ENCODE data around the gene EXOSC5.
A peak's percentile ranks its signal among the peaks of the same experiment; 100 is the strongest.
"Not testable (repeated sequence)": the region's sequence is repeated elsewhere in the genome, so short reads cannot be mapped to it uniquely, and the experiment has no call there.

The EXOSC5 gene

DNA sequence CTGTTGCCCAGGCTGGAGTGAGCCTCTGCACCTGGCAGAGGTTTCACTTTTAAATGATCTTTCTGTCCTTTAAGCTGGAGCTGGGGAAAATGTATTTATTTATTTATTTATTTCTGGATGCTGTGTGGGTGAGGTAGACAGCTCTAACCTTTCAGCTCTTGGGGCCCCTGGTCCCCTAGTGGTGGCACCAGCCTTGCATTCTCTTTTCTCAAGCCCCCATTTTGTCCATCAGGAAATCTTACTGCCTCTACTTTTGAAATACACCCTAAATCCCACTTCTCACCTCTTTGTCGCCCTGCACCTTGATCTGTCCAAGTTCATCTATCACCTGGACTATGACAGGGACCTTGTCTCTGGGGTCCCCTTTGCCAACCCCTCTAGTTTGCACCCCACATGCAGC is 31.1 kb downstream of the EXOSC5 start:
- peak; percentile 50 for DNase-seq (ENCODE audit: low read depth)

DNA sequence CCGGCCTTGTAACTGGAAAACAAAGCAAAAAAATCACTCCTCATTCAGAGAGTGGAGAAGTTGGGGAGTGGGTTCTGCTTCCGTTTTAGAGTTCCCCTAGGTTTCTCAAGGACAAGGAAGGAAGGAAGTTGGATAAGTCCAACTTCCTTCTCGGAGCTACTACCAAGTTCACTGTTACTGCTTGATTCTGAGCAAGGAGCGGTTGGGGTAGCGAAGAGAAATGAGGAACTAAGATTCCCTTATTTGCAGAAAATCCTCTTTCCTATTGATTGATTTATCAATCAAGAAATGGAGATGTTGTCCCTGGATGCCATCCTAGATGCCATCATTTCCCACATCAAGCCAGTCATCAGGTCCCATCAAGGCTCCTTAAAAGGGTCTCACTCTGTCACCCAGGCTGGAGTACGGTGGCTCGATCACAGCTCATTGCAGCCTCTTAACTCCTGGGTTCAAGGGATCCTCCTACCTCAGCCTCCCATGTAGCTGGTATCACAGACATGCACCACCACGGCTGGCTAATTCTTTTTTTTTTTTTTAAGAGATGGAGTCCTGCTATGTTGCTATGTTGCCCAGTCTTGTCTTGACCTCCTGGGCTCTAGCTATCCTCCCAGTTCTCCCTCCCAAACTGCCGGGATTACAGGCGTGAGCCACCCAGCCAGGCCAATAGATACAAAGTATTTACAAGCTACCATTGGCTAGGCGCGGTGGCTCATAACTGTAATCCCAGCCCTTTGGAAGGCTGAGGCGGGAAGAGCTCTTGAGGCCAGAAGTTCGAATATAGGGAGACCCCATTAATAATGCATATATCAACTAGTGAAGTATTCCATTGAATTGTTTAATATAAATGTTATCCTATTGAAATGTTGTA is 32.4 kb downstream of the EXOSC5 start:
- DNase-seq (ENCODE audit: low read depth): peak; percentile 30

DNA sequence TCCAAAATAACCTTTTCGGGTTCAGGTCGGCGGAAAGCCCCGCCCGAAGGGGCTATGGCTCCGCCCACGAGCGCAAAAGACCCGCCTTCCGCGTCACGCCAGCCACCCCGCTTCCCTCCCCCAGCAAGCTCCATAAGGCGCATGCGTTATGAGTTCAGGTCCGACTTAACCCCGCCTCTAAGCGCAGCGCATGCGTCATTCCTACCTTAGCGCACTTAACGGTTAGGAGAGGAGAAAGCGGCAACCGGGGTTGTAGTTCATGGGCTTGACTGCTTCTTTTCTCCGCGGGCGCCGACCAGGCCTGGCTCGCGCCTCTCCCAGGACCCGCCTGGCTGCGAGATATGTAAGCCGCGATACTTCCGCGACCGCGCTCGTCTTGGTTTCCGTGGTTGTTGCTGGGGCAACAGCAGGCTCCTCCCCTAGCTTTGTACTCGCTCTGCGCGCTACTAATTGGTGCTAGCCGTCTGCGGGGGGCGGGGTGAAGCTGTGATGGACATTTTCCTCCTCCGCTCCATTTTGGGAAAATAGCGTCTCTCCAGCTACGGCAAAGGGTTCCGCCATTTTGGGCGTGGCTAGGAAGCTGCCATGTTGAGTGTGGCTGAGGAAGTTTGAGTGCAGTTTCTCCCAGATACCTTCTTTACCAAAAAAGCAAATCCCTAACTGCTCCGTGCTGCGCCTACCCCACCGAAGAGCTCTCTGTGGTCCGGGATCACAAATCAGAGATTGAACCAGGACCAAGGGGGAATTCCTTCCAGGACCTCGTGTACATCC is 33.2 kb downstream of the EXOSC5 start, which contains the start of gene B9D2:
Gene B9D2, minus strand, starts transcription at position 397 of the 771 bp plus-strand sequence. CDS start 630 bp downstream, outside the sequence.
- peak; percentile 98 for DNase-seq (ENCODE audit: low read depth)

DNA sequence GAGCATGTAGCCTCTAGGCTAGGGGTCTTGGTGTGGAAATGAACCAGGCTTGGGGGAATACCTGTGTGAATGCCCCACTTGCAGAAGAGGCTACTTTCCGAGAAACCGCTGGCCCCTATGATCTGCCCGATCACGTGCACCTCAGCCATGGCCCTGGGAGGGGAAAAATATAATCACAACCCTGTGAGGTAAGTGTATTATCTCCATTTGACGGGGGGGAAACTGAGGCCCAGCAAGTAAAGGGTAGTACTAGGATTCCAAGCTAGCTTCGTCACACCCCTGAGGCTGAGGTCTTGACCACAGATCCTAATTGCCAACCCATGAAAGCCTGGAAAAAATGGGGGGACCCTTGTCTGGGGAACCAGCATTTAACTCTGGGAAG is 33.8 kb downstream of the EXOSC5 start:
- DNase-seq (ENCODE audit: low read depth): no peak

DNA sequence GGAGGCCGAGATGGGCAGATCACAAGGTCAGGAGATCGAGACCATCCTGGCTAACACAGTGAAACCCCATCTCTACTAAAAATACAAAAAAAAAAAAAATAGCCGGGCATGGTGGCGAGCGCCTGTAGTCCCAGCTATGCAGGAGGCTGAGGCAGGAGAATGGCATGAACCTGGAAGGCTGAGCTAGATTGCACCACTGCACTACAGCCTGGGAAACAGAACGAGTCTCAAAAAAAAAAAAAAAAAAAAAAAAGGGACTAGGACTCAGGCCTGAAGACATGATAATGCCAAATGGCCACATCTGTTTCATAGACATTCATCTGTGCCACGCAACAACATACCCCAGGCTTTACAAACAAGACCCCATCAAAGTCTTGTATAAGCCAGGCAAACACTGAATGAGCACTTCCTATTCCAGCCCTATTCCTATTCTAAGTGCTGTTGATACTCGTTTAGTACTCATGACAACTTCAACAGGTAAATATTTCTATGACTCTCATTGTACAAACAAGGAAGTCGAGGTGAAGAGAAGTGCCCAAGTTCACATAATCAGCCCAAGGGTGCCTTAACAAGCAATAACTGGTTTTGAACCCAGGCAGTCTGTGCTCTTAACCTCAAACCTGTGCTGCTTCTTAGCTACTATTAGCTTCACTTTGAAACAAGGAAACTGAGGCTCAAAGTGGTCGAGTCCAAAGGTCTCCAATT is 34.9 kb downstream of the EXOSC5 start:
- no peak for DNase-seq (ENCODE audit: low read depth)

DNA sequence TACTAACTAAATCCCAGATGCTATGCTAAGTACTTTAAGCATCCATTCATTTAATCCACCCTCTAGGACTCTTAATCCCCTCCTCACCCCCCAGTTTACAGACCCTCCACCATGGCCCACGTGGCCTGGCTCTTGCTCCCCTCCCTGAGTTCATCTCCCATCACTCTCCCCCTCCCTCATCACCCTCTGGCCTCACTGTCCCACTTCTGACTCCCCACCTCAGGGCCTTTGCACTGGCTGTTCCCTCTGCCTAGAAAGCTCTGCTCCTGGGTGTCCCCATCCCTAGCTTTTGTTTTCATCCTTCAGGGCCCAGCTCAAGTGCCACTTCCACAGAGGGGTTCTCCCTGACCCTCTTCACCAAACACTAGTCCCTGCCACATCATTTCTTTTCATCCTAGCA is 37.4 kb downstream of the EXOSC5 start:
- DNase-seq (ENCODE audit: low read depth): no peak

DNA sequence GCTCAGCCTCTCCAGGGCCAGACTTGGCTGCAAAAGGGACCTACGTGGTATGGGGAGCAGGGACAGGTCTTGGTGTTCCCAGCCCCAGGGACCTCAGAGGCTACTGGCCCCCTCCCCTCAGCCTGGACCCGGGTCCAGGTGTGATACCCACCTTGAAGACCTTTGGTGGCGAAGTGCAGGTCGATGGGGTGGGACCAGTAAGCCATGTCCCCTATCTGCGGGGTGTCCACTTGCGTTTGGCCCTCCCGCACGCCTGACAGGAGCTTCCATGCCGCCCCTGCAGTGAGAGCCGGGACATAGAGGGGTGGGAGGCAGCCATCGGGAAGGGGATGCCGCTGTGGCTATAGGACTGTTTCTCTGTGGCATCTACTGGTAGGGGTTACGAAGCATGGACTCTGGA is 39.4 kb downstream of the EXOSC5 start:
- no peak for DNase-seq (ENCODE audit: low read depth)

DNA sequence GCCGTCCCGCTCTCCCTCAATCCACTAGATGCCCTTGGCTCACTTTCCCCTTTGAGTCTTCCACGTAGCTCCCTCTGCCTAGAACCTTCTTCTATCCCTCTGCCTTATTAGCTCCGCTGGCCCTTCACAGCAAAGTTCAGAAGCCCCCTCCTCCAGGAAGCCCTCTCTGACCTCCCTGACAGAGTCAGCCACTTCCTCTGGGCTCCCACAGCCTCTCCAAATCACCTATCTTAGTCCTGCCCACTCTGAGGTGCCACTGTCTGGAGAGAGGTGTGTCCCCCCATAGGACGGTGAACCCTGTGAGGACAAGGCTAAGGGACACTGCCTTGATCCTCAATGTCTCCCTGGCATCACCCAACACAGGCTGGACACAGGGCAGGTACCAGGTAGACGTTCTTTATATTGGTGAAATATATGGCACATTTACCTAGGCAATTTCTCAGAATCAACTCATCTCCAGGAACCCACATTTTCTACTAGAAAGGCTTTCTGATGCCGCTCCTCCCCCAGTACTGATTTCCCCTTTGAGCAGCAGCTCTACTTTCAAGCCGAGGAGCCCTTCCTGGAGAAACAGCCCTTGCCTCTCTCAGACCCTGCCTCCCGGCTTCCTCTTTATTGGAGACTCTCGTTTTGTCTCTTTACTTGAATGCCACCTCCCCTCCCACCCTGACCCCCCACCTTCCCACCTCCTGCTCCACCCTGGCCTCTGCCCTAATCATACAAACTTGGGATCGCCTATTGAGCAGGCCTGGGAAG is 40.0 kb downstream of the EXOSC5 start:
- DNase-seq (ENCODE audit: low read depth): no peak

DNA sequence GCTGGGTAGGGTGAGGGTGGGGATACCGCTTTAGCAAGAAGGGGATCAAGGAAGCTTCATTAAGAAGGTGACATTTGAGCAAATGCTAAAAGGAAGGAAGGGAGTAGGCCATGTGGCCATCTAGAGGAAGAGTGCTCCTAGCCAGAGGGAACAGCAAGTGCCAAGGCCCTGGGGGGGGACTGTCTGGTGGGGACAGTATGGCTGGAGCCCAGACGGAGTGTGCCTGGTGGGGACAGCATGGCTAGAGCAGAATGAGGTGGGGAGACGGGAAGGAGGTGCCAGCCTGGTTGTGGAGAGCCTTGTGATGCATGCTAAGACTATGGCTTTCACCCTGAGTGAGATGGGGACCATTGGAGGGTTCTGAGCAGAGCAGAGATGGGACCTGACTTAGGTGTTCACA is 41.4 kb downstream of the EXOSC5 start:
- DNase-seq (ENCODE audit: low read depth): no peak

DNA sequence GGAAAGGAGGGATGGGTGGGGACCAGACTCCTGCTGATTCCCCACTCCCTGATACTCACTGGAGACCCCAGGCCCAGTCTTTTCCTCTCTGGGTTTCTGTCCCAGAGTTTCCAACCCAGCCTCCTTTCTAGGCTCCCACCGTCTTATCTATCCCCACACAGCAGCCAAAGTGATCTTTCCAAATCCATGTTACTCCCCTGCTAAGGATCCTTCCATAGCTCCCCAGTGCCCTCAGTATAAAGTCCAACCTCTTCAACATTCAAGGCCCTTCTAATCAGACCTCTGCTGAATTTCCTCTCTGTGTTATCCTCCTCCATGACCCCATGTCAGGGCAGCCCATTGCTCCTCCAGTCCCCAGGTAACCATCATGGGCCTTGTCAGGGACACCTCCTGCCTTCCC is 42.1 kb downstream of the EXOSC5 start:
- no peak for DNase-seq (ENCODE audit: low read depth)

DNA sequence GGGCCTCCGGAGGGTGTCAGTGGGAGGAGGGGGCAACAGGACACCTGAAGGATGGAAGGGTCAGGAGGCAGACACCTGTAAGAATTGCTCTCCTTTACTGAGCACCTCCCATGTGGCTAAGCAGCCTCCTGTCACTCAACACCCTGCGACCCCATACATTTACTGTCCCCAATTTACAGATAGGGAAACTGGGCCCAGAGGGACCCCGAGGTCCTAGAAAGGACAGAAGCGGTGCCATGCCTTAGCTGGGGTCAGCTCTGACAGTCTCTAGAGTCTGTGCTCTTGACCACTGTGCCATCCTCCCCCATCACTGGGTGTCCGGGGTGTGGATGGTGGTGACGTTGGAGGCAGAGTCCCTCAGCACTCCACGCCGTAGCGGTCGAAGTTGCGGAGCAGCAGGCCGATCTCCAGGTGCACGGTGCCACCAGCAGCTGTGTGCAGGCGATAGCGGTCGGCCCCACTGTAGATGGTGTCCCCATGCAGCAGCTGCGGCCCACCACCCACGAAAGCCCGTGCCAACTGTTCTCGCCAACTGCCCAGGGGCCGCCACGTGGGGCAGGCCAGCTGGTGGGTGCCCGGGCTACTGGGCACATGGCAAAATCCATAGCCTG is 42.7 kb downstream of the EXOSC5 start:
- DNase-seq (ENCODE audit: low read depth): no peak

DNA sequence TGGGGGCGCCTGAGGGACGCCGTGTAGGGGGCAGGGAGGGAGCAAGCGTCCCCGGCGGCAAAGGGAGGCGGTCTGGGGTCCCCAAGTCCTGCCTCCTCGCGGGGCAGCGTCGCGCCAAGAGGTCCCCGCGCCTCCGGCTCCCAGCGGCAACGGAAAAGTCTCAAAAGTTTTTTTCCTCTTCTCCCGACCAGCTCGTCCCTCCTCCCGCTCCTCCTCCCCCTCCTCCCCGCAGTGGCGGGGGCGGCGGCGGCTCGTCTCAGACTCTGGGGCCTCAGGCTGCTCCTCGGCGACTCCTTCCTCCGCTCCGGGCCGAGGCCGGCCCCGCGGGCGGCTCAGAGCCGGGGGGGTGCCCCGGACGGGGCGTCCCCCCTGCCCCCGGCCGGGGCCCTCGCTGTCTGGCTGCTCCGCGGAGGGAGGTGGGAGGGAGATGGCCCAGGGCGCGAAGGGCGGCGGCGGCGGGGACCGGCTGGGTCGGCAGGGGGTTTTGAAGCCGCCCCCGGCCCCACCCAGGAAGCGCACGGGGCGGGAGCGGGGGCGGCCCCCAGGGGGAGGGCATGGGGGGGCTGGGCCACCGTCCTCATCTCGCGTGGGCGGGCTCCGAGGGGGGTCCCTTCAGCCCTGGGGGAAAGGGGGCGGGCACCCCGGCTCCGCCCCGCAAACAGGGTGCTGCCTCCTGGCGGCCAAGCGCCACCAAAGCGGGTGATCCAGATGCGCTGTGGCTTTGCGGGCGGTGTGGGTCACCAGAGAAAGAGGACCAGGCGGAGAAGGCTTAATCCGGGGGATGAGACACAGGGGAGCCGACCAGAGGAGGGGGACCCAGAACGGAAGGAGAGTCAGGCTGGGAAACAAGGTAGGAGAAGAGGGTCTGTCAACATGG is 43.5 kb downstream of the EXOSC5 start, which contains the start of gene TGFB1:
Gene TGFB1, minus strand, starts transcription at position 457 of the 877 bp plus-strand sequence. CDS start 878 bp downstream, outside the sequence.
- DNase-seq (ENCODE audit: low read depth): peak; percentile 87

DNA sequence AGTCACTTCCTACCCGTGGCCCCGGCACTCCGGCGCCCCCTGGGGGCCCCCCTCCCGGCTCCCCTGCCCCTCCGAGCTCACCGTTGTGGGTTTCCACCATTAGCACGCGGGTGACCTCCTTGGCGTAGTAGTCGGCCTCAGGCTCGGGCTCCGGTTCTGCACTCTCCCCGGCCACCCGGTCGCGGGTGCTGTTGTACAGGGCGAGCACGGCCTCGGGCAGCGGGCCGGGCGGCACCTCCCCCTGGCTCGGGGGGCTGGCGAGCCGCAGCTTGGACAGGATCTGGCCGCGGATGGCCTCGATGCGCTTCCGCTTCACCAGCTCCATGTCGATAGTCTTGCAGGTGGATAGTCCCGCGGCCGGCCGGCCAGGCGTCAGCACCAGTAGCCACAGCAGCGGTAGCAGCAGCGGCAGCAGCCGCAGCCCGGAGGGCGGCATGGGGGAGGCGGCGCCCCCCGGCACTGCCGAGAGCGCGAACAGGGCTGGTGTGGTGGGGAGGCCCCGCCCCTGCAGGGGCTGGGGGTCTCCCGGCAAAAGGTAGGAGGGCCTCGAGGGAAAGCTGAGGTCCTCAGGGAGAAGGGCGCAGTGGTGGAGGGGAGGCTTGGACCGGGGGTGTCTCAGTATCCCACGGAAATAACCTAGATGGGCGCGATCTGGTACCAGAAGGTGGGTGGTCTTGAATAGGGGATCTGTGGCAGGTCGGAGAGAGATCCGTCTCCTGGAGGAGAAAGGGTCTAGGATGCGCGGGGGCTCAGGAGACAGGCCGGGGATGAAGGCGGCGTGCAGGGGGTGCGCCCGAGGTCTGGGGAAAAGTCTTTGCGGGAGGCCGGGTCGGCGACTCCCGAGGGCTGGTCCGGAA is 44.3 kb downstream of the EXOSC5 start:
- DNase-seq (ENCODE audit: low read depth): peak; percentile 71

DNA sequence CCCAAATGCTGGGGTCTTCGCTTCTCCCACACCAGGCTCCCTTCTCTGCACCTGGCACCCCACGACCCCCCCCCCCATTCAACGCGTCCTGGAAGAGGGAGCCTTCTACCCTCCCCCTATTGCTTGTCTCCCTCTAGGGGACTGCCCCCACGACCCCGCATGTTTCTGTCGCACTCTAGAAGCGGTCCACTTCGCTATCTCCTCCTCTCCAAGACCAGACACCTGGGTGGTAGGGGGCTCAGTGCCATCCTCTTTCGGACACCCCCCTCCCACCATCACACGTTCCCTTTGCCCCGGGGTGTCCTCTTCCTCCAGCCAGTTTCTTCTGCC is 44.9 kb downstream of the EXOSC5 start:
- no peak for DNase-seq (ENCODE audit: low read depth)

DNA sequence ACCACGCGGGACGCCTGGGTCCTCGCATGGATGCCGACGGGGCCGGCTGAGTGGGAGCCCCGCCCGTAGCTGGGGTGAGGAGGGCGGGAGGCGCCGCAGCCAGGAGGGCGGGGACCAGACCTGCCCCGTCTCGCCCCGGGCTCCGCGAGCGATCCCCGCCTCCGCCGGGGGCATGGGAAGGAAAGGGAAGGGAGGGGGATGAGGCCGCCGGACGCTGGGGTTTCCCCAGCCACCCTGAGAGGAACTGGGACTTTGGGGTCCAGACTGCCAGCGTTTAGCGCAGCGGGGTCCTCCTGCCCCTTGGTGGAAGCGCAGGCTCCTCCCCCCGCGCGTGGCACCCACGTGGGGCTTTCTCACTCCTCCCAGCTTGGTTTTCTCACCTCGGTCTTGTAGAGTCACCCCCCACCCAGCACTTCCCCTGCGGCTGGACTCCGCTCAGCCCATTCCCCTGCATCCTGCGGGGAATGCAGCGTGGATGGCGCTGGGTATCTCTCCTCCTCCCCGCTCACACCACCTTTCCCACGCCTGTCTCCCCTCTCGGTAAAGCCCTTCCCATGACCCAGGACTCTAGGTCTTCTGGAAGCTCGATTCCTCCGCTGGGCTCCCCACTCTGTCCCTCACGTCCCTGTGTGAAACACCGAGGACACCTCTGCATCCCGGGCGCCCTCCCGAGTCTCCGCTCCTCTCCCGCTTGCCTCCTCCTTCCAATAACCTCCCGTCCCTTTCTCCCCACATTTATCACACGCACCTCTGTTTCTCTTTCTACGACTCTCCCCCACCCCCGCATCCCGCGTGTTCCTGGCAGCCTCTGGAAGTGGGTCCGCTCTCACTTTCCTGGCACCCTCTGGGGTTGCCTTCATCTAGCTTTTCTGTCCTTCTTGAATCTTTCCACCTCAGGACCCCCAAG is 45.6 kb downstream of the EXOSC5 start:
- peak; percentile 67 for DNase-seq (ENCODE audit: low read depth)

DNA sequence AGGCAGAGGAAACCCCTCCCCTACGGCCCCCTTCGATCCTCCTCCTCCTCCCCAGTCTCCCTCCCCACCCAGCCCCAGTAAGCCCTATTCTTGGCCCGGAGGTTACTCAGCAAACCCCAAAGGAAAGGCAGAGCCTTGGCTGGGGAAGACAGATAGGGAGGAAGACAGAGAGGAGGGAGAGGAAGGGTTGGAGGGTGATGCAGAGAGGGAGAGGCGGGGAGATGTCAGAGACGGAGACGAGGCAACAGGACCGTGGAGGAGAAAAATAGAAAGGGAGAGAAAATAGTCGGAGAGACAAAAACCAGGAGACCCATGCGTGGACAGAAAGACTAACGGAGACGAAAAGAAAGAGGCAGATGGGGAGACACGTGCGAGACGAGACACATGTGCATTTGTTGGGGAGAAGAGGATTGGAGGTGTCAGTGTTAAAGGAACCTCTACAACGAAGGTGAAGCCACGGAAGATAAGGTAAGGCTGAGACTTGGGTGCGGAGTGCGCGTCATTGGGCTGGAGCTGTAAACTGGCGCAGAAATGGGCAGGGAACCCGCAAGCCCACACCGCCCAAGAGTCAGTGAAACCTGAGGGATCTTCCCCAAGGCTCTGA is 46.3 kb downstream of the EXOSC5 start:
- peak; percentile 31 for DNase-seq (ENCODE audit: low read depth)

DNA sequence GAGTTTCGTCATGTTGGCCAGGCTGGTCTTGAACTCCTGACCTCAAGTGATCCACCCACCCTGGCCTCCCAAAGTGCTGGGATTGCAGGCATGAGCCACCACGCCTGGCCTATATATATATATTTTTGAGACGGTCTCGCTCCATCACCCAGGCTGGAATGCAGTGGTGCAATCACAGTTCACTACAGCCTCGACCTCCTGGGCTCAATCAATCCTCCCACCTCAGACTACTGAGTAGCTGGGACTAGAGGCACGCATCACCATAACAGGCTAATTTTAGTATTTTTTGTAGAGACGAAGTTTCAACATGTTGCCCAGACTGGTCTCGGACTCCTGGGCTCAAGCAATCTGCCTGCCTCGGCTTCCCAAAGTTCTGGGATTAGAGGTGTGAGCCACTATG is 50.2 kb downstream of the EXOSC5 start:
- not testable (repeated sequence) for DNase-seq (ENCODE audit: low read depth)

DNA sequence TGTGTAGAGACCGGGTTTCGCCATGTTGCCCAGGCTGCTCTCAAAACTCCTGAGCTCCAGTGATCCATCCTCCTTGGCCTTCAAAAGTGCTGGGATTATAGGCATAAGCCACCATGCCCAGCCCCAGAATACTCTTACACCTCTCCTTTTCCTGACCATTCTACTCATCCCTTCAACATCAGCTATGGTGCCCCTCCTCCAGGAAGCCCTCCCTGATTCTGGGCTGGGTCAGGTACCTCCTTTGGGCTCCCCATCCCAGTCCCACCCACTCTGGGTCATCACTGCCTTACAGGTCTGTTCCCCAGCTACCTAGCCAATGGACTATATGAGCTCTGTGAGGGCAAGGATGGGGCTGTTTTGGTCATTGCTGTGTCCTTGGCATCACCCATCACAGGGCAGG is 53.0 kb downstream of the EXOSC5 start:
- DNase-seq (ENCODE audit: low read depth): no peak

All from ELR (cell line).